Measurements from ENCODE around the gene ZAP70.

Gene ZAP70

GRCh38 chr2:97752342-97753334 is 39.3 kb downstream of the ZAP70 start:
- no peak for TF ChIP-seq GATA1 (IDR thresholded peaks at IDR 0.05; ENCODE audit: low read depth, low read length)
- no peak for TF ChIP-seq POLR2A (IDR thresholded peaks at IDR 0.05; ENCODE audit: low read length)
- DNase-seq, result no peak

GRCh38 chr2:97754690-97755346 is 41.4 kb downstream of the ZAP70 start:
- DNase-seq, result no peak
- TF ChIP-seq GATA1 (IDR thresholded peaks at IDR 0.05; ENCODE audit: low read depth, low read length) (no peak), POLR2A (IDR thresholded peaks at IDR 0.05; ENCODE audit: low read length) (no peak)

- TF ChIP-seq GATA1 (IDR thresholded peaks at IDR 0.05; ENCODE audit: low read depth, low read length) (no peak), POLR2A (IDR thresholded peaks at IDR 0.05; ENCODE audit: low read length) (no peak)
- DNase-seq, result no peak
These were observed 42.1 kb downstream of the ZAP70 start for GRCh38 chr2:97755491-97755890.

GRCh38 chr2:97757062-97757461 is 43.7 kb downstream of the ZAP70 start:
- no peak for DNase-seq
- TF ChIP-seq GATA1 (IDR thresholded peaks at IDR 0.05; ENCODE audit: low read depth, low read length), result no peak

GRCh38 chr2:97758131-97758705 is 44.8 kb downstream of the ZAP70 start:
- TF ChIP-seq GATA1 (IDR thresholded peaks at IDR 0.05; ENCODE audit: low read depth, low read length), result no peak
- TF ChIP-seq POLR2A (IDR thresholded peaks at IDR 0.05; ENCODE audit: low read length), result no peak
- no peak for DNase-seq

- no peak for DNase-seq
- TF ChIP-seq GATA1 (IDR thresholded peaks at IDR 0.05; ENCODE audit: low read depth, low read length) (no peak), POLR2A (IDR thresholded peaks at IDR 0.05; ENCODE audit: low read length) (no peak)
These were observed 46.5 kb downstream of the ZAP70 start for GRCh38 chr2:97759727-97760407.

GRCh38 chr2:97760480-97761049 is 47.2 kb downstream of the ZAP70 start:
- DNase-seq, result no peak
- TF ChIP-seq POLR2A (IDR thresholded peaks at IDR 0.05; ENCODE audit: low read length), result no peak
- no peak for TF ChIP-seq GATA1 (IDR thresholded peaks at IDR 0.05; ENCODE audit: low read depth, low read length)

GRCh38 chr2:97761192-97761591 is 47.8 kb downstream of the ZAP70 start:
- no peak for DNase-seq

GRCh38 chr2:97763176-97763845 is 49.9 kb downstream of the ZAP70 start:
- no peak for TF ChIP-seq GATA1 (IDR thresholded peaks at IDR 0.05; ENCODE audit: low read depth, low read length)

More at GRCh38 chr2:97761192-97761591, 47.8 kb downstream of the ZAP70 start:
- TF ChIP-seq GATA1 (IDR thresholded peaks at IDR 0.05; ENCODE audit: low read depth, low read length) (no peak), POLR2A (IDR thresholded peaks at IDR 0.05; ENCODE audit: low read length) (no peak)

GRCh38 chr2:97764559-97765263 is 51.3 kb downstream of the ZAP70 start:
- TF ChIP-seq GATA1 (IDR thresholded peaks at IDR 0.05; ENCODE audit: low read depth, low read length) (no peak), POLR2A (IDR thresholded peaks at IDR 0.05; ENCODE audit: low read length) (no peak)
- DNase-seq, result no peak

More at GRCh38 chr2:97763176-97763845, 49.9 kb downstream of the ZAP70 start:
- DNase-seq, result no peak

GRCh38 chr2:97765933-97766332 is 52.6 kb downstream of the ZAP70 start:
- TF ChIP-seq GATA1 (IDR thresholded peaks at IDR 0.05; ENCODE audit: low read depth, low read length) (no peak), POLR2A (IDR thresholded peaks at IDR 0.05; ENCODE audit: low read length) (no peak)
- no peak for DNase-seq

GRCh38 chr2:97766567-97766966 is 53.2 kb downstream of the ZAP70 start:
- no peak for DNase-seq
- no peak for TF ChIP-seq GATA1 (IDR thresholded peaks at IDR 0.05; ENCODE audit: low read depth, low read length)
